Heart left ventricle (tissue), 13 donors: ENCODE results near the gene MKNK1.

Experiments used
- POLR2A ChIP-seq, 2 donors: fragments of 450-650 bp; IDR thresholded peaks; one replicate each; pipeline ENCODE4 v1.6.1; 2017; ENCODE audit warnings: antibody characterized with exemption in 2 of 2, mild to moderate bottlenecking in 2 of 2, moderate library complexity in 2 of 2
- TF ChIP-seq, protein P1 (sequence below), 12 donors: fragments of 200-600 bp; sonication (generic) in 4 of 12; IDR thresholded peaks; one replicate each; pipeline versions ENCODE4 v1.5.0 to v1.8.0; 2018 to 2022; ENCODE audit warnings: antibody characterized with exemption in 12 of 12, mild to moderate bottlenecking in 5 of 12
- donor health status: ischemic (EF 13 %, LVEDD 7.1; RV severe dilation, severe dysfunction).
- donor health status: DM: no; HTN: yes; CAD: no.
- donor health status: DM: no; HTN: no; CAD: no.
- donor health status: ischemic (EF 25% LVEDD 6.9; RV normal size, moderate dysfunction).
- donor health status: ischemic (EF 25% LVEDD 5.7; RV mildly dilated, moderate dysfunction).
- donor health status: ischemic (EF 35%, LVEDD 5.7; RV mildly dilated, moderate dysfunction).
- donor health status: nonischemic (EF 11% LVEDD 7.7; RV severe dilation, severe dysfunction).
- donor health status: DM: yes; HTN: yes; CAD: no.
- donor health status: PGD.
- donor health status: ischemic (EF 29% LVEDD 5.4; RV normal size, mild dysfunction).
- donor health status: nonischemic (EF 23%, LVEDD 6.1; RV moderate dilation, normal function).

DNA sequence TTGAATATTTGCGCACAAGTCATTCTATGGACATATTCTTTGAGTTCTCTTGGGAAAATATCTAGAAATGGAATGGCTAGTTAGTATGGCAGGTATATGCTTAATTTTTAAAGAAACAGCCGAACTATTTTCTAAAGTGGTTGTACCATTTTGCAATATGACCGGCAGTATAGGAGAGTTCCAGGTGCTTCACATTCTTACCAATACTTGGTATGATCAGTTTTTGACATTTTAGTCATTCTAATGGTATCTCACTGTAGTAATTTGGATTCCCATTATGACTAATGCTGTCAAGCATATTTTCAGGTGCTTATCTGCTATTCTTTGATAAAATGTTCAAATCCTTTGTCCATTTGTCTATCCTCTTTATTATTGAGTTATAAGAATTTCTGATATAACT lies 43.5 kb upstream of the MKNK1 start:
- TF ChIP-seq, protein P1, sequence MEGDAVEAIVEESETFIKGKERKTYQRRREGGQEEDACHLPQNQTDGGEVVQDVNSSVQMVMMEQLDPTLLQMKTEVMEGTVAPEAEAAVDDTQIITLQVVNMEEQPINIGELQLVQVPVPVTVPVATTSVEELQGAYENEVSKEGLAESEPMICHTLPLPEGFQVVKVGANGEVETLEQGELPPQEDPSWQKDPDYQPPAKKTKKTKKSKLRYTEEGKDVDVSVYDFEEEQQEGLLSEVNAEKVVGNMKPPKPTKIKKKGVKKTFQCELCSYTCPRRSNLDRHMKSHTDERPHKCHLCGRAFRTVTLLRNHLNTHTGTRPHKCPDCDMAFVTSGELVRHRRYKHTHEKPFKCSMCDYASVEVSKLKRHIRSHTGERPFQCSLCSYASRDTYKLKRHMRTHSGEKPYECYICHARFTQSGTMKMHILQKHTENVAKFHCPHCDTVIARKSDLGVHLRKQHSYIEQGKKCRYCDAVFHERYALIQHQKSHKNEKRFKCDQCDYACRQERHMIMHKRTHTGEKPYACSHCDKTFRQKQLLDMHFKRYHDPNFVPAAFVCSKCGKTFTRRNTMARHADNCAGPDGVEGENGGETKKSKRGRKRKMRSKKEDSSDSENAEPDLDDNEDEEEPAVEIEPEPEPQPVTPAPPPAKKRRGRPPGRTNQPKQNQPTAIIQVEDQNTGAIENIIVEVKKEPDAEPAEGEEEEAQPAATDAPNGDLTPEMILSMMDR (IDR thresholded peaks at IDR 0.05) = no peak
- TF ChIP-seq POLR2A (IDR thresholded peaks at IDR 0.05) = no peak
